Ishikawa (cell line): ENCODE data around the gene NR5A1.

ENCODE experiments used
- CREB1 ChIP-seq: IDR thresholded peaks from 2 replicates; pipeline ENCODE4 v1.6.1; 2012; ENCODE audit warnings: low read depth
- RAD21 ChIP-seq: IDR thresholded peaks from 2 replicates; pipeline ENCODE4 v1.6.1; 2012; ENCODE audit warnings: low read depth
- REST ChIP-seq: IDR thresholded peaks from 2 replicates; pipeline ENCODE4 v1.6.1; 2012; ENCODE audit warnings: low read depth, mild to moderate bottlenecking
- TAF1 ChIP-seq: IDR thresholded peaks from 2 replicates; pipeline ENCODE4 v1.6.1; 2012; ENCODE audit warnings: low read depth, mild to moderate bottlenecking
- TCF12 ChIP-seq: IDR thresholded peaks from 2 replicates; pipeline ENCODE4 v1.6.1; 2012; ENCODE audit warnings: low read depth
- YY1 ChIP-seq: IDR thresholded peaks from 2 replicates; pipeline ENCODE4 v1.6.1; 2012; ENCODE audit warnings: low read depth

- no peak for TF ChIP-seq CREB1
- TF ChIP-seq REST: no peak
- no peak for TF ChIP-seq TCF12
- no peak for TF ChIP-seq YY1
- TF ChIP-seq TAF1: no peak
- TF ChIP-seq RAD21: no peak
Observed at GRCh38 chr9:124485201-124485600, 22.0 kb downstream of the NR5A1 start.
